T-helper 22 cell (primary cell): ENCODE data around the gene DYNLL2.
"Not testable (repeated sequence)": the region's sequence is repeated elsewhere in the genome, so short reads cannot be mapped to it uniquely, and the experiment has no call there.

Experiments used
- DNase-seq: peaks from one replicate; pipeline ENCODE4 v3.0.0-alpha.2; 2020; ENCODE audit warnings: low read depth

DYNLL2 gene

DNA sequence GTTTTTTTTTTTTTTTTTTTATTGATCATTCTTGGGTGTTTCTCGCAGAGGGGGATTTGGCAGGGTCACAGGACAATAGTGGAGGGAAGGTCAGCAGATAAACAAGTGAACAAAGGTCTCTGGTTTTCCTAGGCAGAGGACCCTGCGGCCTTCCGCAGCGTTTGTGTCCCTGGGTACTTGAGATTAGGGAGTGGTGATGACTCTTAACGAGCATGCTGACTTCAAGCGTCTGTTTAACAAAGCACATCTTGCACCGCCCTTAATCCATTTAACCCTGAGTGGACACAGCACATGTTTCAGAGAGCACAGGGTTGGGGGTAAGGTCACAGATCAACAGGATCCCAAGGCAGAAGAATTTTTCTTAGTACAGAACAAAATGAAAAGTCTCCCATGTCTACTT lies 10.0 kb upstream of the DYNLL2 start:
- not testable (repeated sequence) for DNase-seq

GRCh38 chr17:58074406-58074805 lies 8.8 kb upstream of the DYNLL2 start:
- DNase-seq, result not testable (repeated sequence)

GRCh38 chr17:58079300-58080033 lies 3.8 kb upstream of the DYNLL2 start:
- no peak for DNase-seq

GRCh38 chr17:58081646-58082340 lies 1.4 kb upstream of the DYNLL2 start:
- no peak for DNase-seq

DNA sequence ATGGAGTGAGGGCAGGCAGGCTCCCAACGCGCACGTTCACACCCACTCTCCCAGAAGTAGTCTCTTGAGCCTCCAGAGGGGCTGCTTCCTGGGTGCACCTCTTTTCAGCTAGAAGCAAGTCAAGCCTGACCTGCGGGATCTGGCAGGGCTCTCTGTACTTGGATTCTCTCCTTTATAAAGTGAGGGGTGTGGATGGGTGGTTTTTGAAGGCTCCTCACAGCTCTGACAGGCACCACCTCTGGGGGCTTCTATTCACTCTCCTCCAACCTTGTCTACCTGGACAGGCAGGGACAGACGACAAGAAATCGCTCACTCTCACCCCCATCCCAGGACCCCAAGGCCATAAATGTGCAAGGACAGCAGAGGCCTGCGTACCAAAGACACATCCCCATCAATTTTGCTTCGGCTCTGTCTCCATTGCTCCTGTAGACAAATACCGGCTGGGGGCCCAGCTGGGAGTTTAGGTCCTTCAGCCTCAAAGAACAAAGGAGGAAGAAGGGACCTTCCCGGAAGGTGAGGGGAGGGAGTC lies 814 bp upstream of the DYNLL2 start:
- DNase-seq, result no peak

DNA sequence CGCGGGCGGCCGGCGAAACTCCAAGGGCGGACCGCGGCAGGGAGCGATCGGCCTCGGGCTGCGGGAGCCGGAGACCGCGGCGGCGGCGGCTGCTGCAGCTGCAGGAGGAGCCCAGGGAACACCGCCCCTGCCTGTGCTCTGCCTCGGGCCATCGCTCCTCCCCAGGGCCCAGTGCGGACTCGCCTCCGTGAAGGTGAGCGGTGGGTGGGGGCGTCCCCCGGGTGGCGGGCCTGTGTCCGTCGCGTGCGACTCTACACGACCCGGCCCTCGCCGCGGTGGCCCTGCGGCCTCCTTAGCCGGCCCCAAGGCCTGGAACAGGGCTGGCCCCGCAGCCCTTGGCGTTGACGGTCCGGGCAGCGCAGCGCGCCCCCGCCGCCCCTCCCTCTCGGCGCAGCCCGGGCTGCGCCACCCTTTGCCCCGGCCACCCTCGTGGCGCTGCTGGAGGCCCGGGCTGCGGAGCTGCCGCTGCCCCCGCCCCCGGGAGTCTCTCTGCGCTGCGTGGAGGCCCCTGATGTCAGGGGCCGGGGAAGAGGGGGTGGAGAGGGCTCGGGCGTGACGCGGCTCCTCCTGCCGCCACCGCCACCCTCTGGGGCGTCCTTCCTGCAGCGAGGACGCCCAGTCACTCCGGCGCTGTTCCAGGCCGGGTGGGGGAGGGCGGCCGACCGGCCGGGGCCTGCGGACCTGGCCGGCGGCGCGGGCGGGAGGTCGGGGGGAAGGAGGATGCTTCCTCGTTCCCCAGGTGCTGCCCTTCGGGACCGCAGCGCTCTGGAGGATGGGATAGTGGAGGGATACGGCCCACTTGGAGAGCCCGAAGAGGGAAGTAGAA lies 485 bp downstream of the DYNLL2 start:
- DNase-seq, result peak; percentile 62

GRCh38 chr17:58084317-58084981 lies 1.2 kb downstream of the DYNLL2 start:
- DNase-seq, result peak; percentile 23

DNA sequence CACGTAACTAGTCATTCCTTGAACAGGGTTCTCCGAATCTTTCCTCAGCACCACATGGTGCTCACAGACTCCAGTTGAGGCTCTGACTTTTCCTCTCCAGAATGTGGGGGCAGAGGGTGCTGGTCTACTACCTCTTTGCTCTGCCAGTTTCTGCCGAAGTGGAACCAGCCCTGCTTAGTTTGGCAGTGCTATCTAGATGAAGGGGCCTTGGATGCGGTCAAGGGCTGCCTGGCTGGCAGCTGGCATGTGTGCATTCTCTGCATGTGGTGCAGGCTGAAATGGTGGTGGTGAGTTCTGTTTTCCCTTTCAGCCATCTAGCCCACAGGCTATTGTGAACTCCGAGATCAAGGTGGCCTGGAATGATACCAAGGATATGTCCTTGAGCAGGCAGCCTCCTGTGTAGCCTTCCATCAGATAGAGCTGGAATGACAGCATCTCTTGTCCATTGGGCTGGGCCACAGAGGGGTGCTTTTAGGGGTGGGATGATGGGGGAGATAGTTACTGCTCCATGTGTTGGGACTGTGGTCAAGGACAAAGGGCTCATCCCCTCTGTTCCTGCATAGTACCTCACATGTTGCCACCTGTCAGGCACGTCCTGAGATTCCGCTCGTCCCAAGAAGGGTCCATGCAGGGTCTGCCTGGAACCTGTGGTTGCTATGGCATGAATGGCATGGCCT lies 2.0 kb downstream of the DYNLL2 start:
- no peak for DNase-seq

DNA sequence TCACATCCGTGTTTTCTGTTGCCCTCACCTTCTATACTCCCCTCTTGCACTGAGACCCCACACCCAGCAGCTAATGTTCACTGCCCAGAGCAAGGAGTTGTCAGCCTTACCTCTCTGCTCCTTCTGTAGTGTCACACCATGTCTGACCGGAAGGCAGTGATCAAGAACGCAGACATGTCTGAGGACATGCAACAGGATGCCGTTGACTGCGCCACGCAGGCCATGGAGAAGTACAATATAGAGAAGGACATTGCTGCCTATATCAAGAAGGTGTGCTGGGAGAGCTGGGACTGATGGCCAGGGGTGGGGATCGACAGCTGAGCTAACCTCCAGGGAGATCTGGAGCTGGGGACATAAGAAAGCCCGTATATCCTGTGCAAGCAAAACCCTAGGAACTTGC lies 3.7 kb downstream of the DYNLL2 start:
- no peak for DNase-seq

DNA sequence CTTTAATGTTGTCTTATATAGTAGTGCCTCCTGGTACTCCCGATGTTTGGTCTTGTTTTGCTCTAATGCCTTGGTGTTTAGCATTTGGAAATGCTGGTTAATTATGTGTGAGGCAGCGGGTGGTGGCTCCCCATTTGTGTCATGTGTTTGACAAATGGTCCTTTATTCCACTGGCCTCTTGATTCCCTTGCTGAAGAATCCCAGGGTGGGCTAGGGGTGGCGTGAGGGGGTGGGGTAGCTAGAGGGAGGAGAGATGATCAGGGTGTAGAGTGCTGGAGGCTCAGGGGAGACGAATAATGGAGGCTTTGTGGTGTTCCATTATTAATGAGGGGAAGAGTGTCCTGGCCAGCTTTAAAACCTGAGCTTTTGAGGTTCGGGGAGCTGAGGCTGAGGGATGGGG lies 5.4 kb downstream of the DYNLL2 start:
- DNase-seq, result no peak

DNA sequence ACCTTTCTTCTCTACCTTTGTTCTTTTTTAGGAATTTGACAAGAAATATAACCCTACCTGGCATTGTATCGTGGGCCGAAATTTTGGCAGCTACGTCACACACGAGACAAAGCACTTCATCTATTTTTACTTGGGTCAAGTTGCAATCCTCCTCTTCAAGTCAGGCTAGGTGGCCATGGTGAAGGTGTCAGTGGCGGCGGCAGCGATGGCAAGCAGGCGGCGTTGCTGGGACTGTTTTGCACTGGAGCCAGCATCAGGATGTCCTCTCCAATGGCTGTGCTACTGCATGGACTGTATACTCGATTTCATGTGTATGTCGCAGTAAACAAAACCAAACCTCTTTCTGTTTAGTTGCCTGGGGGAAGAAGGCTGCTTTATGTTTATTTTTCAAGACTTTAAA lies 5.9 kb downstream of the DYNLL2 start:
- DNase-seq, result no peak

GRCh38 chr17:58091024-58091567 lies 7.9 kb downstream of the DYNLL2 start:
- DNase-seq, result no peak

DNA sequence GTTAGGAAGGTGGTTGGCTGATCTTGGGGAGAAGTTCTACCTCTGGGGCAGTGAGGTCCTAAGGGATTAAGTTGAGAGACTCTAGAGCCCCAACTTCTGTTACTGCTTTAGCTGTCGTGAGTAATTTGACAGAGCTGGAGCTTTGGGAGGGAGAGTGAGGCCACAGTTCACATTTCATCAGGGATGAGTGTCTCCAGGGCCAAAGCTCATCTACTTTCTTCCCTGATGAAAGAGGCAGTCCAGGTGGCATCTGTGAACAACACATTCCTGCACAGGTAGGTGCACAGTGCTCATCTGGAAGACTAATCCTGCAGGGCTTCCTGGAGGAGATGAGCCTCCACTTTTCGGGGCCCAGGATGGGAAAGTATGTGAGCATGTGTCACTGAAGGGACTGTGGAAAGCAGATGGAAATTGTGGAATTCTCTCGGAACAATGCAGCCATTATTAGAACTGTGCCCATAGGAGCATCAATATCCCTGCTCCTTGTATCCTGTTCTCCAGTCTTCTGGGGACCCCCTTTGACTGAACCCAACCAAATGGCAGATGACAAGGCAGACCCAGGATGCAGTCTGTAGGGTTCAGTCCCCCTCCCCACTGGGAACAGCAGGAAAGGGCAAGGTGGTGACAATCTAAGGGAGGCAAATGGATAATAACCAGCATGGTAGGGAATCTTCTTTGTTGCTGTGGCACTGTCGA lies 9.0 kb downstream of the DYNLL2 start:
- DNase-seq, result no peak

DNA sequence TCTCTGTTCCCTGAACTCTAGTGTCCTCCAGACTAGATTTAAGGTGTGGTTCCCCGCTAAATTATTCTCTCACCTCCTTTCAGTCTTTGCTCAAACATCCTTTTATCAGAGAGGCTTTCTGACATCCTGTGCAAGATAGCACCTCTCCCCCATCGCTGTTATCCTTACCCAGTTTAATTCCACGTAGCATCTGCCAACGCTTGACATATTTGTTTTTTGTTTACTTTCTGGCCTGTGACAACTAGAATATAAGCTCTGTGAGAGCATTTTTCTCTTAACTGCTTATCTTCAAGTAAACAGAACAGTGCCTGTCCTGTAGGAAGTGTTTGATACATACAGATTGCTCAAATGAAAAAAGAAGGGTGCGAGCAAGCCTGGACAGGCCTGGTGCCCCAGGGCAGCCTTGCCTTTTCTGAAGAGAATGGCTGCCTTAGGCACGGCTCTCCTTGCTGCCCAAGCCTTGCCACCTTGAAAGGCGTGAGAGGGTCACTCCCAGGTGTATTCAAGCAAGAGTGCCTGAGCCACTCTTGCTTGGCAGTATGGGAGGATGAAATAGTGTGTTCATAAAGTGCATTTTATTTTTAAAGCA lies 9.7 kb downstream of the DYNLL2 start:
- DNase-seq, result no peak

DNA sequence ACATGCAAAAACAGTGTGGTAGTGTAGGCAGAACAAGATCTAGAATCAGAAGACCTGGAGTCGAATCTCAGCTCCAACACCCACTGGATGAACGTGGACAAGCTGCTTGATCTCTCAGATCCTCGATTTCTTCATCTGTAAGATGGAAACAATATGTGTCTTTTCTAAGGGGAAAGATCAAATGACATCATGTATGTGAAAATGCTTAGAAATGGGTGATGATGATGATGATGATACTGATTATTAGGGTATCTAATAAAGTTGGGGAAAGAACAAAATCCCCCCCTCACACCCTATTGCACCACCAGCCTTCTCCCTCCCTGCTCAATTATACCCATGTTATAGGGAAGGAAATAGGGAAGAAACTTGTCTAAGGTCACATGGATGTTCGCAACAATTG lies 10.9 kb downstream of the DYNLL2 start:
- no peak for DNase-seq

DNA sequence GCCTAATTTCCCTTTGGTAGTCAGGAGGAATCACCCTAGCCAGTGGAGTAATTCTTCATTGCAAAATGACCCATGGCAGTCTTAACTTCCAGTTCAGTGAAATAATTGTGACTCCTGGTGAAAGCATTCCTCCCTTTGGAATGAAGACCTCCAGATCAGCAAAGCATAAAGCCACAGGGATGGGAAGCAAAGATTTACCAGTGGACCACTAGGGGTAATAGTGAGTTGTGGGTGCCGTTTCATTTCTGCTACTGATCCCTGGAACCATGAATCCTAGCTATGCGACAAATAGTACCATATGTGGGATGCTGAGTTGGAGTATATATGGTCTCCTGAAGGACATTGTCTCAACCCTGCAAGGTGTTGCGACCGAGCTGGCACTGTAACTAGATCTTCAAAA lies 13.7 kb downstream of the DYNLL2 start:
- no peak for DNase-seq

GRCh38 chr17:58097384-58098088 lies 14.3 kb downstream of the DYNLL2 start:
- no peak for DNase-seq

- DNase-seq, result no peak
Observed at GRCh38 chr17:58100506-58100905, 17.3 kb downstream of the DYNLL2 start.

GRCh38 chr17:58101898-58102297 lies 18.7 kb downstream of the DYNLL2 start:
- not testable (repeated sequence) for DNase-seq

- DNase-seq, result no peak
Observed at GRCh38 chr17:58105093-58105492, 21.9 kb downstream of the DYNLL2 start.
